Effector CD4-positive, alpha-beta T cell (primary cell): Measurements from ENCODE around the gene RBM39.
"Not testable (repeated sequence)": the region's sequence is repeated elsewhere in the genome, so short reads cannot be mapped to it uniquely, and the experiment has no call there.

ENCODE experiments used
- DNase-seq: peaks from one replicate; pipeline ENCODE4 v3.0.0-alpha.2; 2020

RBM39 gene

GRCh38 chr20:35704514-35705261 lies 37.4 kb downstream of the RBM39 start:
- no peak for DNase-seq

GRCh38 chr20:35702824-35703695 lies 39.0 kb downstream of the RBM39 start:
- DNase-seq, result no peak

DNA sequence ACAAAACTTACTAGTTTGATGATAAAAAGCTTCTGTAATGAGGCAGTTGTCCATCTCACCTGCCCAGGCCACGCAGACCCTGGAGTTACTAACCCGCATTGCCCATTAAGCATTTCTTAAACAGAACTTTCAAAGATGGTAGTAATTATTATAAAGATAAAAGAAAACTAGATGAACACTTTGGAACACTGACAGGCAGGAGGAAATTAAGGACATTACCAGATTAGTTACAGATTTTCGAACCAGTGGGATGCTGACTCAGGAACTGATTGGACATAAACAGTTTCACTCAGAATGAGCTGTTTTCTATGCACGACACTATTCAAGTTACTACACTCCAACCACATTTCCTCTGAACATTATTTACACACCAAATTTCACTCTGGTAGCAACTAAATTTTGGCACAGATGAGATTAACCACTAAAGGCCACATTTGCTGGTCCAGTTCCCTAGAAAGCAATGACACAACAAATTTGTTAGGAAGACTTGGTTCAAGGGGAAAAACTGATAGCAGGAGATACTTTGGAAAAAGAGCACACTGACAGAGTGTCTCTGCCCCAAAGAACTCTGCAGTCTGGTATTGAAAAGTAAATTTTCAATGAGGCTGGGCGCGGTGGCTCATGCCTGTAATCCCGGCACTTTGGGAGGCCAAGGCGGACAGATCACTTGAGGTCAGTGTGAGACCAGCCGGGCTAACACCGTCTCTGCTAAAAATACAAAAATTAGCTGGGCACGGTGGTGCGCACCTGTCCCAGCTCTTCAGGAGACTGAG lies 39.8 kb downstream of the RBM39 start:
- DNase-seq, result no peak

DNA sequence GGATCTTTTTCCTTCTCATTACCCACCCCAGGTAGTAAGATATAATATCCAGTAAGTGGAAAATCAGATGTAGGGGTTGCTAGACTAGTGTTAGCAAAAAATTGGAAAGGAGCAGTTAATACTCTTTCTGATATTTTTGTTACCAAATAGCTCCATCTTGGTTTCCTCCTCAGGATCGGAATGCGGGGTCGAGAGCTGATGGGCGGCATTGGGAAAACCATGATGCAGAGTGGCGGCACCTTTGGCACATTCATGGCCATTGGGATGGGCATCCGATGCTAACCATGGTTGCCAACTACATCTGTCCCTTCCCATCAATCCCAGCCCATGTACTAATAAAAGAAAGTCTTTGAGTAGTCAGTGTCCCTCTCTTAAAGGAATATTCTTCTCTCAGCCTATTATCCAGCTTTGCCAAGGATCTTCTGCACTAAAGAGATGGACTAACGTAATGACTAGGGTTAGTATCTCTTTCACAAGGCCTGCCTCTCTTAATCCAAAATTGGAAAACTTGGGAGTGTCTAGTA lies 41.4 kb downstream of the RBM39 start:
- no peak for DNase-seq

GRCh38 chr20:35699957-35700624 lies 42.0 kb downstream of the RBM39 start:
- DNase-seq, result no peak

GRCh38 chr20:35699127-35699956 lies 42.7 kb downstream of the RBM39 start, which contains the start of the genes NFS1 and ROMO1:
Gene NFS1, minus strand, starts transcription at chr20:35699352. Its CDS starts 64 bp downstream, at chr20:35699288.
Gene ROMO1, plus strand, starts transcription at chr20:35699405. Its CDS starts 228 bp downstream, at chr20:35699633.
- DNase-seq, result peak; percentile 84

GRCh38 chr20:35698298-35699126 lies 43.5 kb downstream of the RBM39 start:
- no peak for DNase-seq

GRCh38 chr20:35697696-35698297 lies 44.3 kb downstream of the RBM39 start:
- DNase-seq, result no peak

DNA sequence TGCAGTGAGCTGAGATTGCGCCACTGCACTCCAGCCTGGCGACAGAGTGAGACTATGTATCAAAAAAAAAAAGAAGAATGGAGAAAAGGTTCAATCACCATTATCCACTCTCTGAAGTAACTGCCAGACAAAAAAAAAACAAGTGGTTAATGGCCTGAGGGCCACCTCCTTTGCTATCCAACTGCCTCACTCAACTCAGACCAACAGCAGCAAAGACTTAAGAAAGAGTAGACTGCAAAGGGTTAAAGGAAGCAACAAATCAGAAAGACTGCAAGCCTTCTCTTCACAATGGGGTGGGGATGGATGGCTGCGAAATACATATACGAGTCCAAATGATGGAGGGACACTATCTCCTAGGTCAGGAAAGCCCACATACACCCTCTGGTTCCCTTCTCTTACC lies 46.1 kb downstream of the RBM39 start:
- DNase-seq, result no peak

DNA sequence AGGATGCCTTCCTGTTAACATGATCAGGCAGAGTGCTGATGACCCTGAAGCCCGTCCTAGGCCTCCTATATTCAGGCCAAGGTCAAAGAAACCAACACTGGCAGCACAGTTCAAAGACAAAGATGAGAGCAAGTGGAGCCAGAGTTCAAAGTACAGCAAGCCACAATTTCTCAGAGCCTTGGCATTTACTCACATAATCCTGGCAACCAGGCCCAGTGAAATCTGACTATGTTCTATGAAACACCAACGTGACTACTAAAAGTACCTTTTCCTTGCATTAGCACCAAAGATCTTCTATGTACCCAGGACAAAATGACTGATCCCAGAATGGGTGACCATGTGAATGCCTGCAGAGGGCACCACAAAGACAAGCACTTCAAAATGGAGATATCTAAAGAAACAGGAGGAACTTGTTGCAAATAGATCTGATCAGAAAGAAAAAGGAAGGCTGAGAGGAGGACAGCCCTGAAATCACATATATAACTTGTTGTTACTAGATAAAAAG lies 46.8 kb downstream of the RBM39 start:
- DNase-seq, result no peak

DNA sequence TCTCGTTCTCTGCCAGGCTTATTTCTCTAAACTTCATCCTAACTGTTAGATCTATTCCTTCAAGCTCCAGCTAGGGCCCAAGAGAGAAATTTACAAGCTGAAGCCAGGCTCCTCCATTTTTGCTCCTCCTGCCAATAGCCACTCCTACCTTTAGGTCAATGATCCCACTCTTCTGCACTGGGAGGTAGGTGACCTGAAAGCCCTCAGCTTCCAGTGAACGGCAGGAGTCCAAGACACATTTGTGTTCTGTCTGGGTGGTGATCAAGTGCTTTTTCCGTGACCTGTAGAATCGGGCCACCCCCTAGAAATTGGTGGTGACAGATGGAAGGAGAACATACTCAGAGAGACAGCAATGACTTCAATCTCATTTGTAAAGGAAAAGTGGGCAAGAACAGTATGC lies 51.8 kb downstream of the RBM39 start:
- DNase-seq, result no peak

DNA sequence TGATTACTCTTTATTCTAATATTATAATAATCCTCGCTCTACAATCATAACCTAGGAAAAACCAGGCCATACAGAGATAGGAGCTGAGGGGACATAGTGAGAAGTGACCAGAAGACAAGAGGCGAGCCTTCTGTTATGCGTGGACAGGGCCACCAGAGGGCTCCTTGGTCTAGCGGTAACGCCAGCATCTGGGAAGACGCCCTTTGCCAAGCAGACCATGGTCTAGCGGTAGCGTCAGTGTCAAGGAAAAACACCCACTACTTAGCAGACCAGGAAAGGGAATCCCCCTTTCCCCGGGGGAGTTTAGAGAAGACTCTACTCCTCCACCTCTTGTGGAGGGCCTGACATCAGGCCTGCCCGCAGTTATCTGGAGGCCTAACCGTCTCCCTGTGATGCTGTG lies 55.2 kb downstream of the RBM39 start:
- DNase-seq, result not testable (repeated sequence)

DNA sequence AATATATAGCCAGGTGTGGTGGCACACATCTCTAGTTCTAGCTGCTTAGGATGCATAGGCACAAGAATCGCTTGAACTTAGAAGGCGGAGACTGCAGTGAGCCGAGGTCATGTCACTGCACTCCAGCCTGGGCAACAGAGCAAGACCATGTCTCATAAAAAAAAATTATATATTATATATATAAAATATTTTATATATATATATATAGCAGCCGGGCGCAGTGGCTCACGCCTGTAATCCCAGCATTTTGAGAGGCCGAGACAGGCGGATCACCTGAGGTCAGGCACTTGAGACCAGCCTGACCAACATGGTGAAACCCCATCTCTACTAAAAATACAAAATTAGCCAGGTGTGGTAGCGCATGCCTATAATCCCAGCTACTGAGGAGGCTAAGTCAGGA lies 56.7 kb downstream of the RBM39 start:
- not testable (repeated sequence) for DNase-seq

DNA sequence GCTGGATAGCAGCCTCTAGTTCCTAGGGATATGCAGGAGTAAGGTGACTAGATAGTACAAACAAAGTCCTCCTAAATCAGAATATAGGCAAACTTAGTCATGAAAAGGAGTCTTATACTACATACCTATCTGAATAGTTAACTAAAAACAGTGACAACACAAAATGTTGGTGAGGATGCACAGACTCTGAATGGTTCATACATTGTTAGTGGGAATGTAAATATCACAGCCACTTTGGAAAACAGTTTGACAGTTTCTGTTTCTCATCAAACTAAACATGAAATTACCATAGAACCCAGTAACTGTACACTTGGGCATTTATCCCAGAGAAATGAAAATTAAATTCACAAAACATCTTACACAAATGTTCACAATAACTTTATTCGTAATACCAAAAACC lies 60.1 kb downstream of the RBM39 start:
- DNase-seq, result no peak

DNA sequence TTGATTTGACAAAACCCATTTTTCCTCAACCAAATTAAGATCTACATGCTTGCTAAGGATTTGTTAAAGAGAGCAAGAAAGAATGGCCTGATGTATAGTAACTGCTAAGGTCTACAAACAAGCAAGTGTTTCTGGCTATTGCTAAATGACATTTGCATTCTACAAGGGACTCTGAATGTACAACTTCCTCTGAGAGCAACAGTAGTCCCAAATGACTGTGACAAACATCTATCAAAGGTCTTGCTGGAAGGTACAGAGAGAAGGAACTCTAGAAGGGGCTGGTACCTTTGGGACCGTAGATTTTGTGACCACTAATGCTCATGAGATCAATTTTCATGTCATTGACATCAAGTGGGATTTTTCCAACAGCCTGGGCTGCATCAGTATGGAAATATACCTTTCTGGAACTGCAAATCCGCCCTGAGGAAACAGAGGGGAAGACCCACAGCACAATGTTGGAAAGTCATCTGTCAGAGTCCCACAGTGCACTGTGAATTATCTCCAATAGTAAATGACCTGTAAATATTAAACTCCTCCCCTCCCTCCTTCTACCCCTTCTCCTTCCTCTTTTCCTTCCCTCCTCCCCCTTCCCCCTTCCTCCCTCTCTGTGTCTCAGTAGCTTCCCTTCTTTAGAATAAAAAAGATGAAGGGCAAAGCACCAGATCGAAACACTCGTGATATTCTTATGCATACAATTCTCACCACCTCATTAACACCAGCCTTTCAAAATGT lies 61.4 kb downstream of the RBM39 start:
- DNase-seq, result no peak

DNA sequence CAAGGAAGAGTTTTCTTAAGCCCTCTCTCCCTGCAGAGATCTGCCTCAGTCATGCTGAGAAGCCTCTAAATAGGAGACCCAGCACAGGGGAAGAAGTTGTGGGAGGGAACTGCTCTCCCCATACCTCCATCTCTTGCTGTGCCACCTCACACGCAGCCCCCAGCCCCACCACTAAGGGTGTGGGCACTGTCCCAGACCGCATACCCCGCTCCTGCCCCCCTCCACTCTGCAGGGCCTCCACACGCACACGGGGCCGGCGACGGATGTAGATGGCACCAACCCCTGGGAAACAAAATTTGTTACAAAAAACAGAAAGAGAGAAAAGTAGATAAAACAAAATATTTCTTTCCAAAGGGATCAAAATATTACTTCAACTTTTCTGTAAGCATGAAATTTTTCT lies 67.1 kb downstream of the RBM39 start:
- no peak for DNase-seq

GRCh38 chr20:35673884-35674283 lies 68.2 kb downstream of the RBM39 start:
- DNase-seq, result no peak

- no peak for DNase-seq
These were observed 72.4 kb downstream of the RBM39 start for GRCh38 chr20:35669681-35670080.

DNA sequence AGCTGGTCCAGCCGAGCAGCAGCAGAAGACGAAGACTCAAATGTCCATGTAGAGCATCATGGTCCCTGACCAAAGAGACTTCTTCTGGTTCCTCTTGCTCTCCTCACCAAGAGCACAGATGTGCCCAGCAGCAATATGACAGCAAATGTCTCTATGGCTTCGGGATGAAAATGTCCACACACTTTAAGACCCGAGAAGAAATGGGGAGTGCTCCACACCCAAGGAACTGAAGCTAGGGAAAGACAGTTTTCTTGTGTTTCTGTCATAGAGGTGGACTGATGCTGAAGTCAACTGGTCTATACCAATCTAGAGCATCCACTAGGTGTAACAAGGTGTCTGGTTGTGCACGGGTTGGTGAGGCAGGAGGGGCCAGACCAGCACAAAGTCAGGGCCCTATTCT lies 72.8 kb downstream of the RBM39 start:
- DNase-seq, result no peak
